ENCODE data around the gene RGL3.
"Not testable (repeated sequence)": the region's sequence is repeated elsewhere in the genome, so short reads cannot be mapped to it uniquely, and the experiment has no call there.

Gene RGL3

DNA sequence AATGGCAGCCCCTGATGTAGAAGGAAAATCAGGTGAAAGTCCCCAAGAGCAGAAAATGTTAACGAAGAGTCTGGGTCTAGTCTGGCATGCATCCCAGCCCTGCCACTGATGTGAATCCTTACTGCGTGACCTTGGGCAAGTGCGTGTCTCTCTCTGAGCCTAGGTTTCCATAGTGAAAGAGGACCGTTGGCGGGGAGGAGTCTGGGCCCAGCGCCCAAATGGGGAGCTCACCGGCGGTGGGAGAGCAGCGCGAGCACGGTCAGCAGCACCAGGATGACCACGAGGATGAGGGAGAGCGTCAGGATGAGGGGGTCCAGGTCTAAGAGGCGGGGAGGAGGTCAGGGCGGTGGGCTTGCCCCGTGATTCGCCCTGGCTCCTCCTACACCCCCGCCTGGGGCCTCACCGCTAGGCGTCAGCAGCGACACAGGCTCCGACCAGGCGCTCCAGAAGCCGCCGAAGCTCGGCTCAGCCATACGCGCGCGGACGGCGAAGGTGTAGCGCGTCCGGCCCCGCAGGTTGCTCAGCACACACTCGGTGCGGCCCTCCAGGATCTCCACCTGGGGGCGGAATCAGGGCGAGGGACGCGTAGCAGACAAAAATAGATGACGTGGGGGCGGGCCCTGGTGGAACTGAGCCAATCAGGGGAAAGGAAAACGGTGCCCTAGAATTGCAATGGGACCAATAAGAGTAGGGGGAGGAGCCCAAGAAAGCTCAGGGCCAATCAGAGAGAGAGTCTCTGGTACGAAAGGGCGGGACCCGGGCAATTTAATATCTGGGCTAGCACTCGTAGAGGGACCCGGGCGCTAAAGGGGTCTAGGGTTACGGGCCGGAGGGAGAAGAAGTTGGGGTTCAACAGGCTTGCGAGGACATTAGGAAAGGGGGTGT is 38.2 kb downstream of the RGL3 start:
- peak; percentile 99 for DNase-seq

DNA sequence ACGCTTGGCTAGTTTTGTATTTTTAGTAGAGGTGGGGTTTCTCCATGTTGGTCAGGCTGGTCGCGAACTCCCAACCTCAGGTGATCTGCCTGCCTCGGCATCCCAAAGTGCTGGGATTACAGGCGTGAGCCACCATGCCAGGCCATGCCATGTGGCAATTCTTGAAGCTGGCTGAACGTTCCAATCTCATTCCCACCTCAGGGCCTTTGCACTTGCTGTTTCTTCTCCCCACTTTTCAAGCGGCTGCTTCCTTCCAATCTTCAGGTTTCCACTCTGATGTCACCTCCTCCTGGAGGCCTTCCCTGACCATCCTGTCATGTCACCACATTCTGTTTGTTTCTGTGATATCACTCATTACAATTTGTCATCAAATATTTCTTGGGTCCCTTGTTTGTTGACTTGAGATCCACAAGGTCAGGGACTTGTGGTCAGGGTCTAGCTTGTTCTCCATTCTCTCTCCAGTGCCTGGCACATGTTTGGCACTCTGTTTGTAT is 39.2 kb downstream of the RGL3 start:
- no peak for DNase-seq

DNA sequence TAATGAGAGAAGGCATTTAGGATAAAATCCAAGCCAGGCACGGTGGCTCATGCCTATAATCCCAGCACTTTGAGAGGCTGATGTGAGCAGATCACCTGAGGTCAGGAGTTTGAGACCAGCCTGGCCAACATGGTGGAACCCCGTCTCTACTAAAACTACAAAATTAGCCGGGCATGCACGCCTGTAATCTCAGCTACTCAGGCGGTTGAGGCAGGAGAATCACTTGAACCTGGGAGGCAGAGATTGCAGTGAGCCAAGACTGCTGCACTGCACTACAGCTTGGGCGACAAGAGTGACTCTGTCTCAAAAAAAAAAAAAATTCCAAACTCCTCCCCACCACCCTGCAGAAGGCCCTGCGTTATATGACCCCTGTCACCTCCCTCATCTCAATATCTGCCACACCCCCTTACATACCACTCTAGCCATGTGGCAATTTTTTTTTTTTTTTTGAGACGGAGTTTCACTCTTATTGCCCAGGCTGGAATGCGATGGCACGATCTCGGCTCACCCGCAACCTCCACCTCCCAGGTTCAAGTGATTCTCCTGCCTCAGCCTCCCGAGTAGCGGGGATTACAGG is 39.8 kb downstream of the RGL3 start:
- DNase-seq, result not testable (repeated sequence)

DNA sequence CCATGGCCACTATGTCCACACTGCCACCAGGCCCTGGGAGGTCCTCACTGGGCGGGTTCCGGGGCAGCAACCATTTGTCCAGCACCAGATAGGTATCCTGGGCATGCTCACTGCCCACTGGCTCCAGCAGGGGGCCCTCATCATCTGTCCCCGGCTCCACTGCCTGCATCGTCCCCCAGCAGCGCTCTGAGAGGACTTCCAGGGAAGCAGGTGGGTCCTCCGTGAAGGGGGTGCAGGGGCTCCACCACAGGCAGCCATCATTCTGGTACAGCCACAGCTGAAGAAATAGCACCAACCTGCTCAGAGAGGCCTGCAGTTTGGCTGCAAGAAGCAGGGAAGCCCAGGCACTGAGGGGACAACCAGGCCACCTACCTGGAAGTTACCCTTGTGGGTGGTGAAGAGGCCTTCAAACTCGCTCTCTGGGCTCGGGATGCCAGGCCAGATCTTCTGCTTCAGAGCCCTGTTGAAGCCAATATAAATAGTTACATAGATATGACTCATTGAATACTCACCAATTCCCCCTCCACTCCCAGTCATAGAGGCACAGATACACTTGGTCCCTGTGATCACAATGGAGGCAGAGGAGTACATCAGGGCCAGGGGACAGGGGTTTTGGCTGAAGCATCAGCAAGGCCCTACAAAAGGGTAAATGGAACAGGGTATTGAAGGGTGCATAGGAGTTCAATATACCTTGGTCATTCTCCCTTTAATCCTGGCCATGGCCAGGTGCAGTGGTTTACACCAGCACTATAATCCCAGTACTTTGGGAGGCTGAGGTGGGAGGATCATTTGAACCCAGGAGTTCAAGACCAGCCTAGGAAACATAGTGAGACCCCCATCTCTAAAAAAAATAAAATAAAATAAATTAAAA is 40.6 kb downstream of the RGL3 start:
- peak; percentile 56 for DNase-seq

DNA sequence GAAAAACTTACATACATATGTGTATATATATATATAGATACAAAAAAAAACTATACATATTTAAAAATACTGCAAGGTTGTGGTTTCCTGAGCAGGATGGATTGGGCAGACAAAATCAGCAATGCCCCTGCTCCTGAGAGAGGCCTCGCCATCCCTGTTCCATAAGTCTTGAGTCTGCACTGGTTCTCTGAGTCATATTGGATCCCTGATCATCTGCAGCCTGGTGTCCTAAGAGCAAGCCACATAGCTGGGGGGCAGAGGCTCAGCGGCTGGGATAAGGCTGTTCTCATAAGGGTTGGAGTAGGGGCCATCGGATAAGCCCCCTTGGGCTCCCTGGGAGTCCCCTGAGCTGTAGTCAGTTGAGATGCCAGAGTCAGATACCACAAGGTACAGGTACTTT is 41.4 kb downstream of the RGL3 start:
- no peak for DNase-seq

DNA sequence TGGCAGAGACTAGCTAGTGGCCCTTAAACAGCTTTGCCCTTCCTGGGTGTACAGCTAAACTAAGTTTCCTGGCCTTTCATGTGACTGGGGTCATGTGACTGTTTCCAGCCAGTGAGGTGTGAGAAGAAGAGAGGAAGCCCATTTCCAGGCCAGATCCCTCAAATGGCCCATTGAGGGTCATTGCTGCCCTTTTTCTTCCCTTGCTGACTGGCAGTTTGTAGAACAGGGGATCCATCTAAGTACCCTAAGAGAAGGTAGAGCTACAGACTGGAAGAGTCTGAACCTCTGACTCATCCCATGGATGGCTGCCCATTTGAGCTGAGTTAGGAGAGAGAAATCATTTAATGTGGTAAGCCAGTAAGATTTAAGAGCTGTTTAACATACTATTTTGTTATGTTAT is 41.9 kb downstream of the RGL3 start:
- peak; percentile 42 for DNase-seq

DNA sequence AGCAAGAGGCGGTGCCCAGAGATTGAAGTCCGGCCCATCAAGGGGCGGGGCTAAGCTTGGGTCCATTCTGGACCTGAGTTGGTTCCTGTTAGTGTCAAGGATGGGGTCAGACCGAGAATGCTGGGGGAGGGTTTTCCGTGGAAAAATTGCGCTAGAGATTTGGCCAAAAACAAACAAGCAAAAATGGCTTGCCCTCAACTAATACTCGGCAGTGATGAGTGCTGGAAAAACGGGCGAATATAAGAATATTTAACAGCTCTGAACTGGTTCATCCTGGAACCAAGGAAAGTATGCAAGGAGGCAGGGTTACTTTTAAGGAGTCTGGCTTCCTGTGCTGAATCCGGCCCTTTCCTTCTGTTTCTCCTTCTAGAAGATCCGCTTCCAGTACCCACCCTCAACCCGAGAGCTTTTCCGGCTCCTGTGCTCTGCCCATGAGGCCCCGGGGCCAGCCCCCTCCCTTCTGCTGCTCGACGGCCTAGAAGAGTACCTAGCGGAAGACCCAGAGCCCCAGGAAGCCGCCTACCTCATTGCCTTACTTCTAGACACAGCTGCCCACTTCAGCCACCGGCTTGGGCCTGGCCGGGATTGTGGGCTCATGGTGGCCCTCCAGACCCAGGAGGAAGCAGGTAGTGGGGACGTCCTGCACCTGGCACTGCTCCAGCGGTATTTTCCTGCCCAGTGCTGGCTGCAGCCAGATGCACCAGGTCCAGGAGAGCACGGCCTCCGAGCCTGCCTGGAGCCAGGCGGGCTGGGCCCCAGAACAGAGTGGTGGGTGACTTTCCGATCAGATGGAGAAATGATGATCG is 43.8 kb downstream of the RGL3 start:
- peak; percentile 81 for DNase-seq

DNA sequence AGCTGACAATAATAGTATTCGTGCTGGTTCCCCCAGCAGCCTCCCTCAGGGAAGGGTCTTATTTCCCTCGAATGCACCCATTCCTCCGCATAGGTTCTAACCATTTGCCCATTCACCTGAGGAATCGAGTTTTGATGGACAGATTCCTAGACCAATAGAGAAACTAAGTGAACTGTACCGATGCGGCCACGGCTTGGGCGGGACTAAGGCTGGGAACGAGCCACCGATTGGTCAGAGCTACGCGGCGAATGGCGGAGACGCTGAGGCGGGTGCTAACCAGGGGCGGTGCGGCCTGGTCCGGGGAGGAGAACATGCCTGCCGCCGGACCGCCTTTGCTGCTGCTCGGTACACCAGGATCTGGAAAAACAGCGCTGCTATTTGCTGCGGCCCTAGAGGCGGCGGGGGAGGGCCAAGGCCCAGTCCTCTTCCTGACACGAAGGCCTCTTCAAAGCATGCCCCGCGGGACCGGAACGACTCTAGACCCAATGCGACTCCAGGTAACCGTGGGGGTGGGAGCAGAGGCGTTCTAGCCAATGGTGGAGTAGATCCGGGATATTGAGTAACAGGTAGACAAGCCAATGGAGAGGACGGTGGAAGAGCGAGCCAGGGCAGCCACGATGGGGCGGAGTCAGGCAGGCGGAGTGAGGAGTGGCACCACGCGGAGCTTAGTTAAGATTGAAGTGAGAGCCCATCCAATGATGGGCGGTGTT is 44.5 kb downstream of the RGL3 start, which contains the start of gene SWSAP1:
Gene SWSAP1 (plus strand): TSS at position 234 of the 710 bp plus-strand sequence. CDS start 15 bp downstream, at position 249.
- DNase-seq, result peak; percentile 99

DNA sequence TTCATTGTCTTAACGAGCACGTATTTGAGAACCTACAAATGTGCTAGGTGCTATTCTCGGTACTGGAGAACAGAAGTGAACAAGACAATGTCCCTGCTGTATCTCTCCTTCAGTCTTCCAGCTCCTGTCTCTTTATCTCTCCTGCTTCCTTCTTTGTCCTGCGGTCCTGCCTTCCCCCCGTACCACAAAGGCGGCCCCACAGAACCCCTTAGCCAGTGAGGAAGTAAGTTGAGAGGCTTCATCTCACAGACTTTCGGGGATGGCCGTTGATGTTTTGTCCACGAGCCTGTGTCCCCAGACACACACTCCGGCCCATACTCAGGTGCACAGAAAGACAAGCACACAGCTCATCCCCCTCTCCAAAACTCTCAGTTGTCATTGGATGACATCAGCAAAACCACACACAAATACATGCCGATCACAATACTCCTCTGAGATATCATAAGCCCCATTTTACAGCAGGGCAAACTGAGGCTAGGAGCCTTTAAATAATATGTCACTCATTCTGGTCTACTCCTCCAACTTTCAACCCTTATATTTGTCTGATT is 45.2 kb downstream of the RGL3 start:
- no peak for DNase-seq

DNA sequence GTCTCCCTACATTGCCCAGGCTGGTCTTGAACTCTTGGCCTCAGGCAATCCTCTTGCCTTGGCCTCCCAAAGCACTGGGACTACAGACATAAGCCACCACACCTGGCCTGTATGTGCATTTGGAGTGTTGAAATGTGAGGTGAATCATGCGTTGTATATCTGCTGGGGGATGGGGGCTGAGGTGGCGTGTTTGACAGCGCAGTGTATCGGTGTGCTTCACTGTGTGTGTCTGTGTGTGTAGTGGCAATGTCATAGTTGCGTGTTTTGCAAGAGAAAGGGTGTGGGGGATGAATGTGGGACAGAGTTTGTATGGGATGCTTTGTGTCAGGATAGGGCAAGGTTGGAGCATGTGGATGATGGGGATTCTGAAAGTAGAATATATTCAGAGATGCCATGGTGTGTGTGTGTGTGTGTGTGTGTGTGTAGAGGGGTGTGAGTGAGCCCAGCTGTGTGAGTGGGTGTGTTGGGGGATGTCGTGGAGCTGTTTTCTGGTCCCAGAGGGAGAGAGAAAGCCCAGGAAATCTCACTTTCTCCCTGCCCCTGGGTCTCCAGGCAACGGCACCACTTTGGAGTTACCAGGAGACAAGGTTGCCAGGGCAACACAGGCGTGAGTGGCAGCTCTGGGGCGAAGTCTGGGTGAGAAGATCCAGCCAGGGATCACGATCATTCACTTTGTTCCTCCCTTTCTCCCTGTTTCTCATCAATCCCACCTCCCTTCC is 45.8 kb downstream of the RGL3 start:
- DNase-seq, result no peak

DNA sequence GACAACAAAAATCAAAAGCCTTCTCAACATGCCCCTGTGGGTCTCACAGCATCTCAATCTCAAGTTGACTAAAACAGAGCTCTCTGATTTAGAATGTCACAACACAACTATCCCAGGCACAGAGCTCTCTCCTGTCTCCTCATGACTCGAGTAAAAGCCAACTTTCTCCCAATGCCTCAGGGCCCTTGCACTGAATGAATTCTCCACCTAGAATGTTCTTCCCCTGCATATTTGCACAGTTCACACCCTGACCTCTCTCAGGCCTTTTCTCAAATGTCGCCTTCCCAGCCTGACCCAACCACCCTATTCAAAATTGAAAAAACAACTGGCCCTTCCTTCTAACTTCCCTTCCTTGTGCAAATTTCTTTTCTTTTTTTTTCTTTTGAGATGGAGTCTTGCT is 48.4 kb downstream of the RGL3 start:
- DNase-seq, result no peak

DNA sequence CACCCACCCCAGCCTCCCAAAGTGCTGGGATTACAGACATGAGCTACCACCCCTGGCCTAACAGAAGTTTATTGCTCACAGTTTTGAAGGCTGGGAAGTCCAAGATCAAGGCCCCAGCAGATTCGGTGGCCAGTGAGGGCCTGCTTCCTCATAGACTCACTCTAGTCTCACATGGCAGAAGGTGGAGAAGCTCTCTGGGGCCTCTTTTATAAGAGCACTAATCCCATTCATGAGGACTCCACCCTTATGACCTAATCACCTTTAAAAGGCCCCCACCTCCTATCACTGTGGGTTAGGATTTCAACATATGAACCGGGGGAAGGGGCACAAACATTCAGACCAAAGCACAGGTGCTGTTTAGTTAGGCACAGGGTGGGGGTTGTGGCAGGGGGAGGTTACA is 51.6 kb downstream of the RGL3 start:
- DNase-seq, result no peak

DNA sequence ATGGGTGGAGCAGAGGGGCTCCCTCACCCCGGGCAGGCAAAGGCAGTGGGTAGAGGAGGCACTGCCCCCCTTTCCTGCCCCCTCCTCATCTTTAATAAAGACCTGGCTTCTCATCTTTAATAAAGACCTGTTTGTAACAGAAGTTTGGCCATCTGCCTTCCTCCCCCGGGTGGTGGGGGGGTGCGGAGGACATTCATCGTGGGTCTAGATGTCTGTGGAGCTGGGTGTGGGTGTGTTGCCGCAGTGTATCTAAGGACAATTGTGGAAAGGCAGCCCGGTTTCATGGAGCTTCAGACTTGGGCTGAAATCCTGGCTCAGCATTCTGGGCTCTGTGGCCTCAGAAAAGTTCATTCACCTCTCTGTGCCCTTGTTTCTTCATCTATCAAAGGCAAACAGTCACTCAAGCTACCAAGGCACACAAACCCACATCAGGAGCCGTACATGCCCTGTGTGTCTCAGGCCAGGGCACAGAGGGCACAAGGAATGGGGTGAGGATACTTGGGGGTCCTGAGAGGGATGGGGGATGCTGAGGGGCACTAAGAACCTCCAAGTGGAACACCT is 53.5 kb downstream of the RGL3 start:
- no peak for DNase-seq

DNA sequence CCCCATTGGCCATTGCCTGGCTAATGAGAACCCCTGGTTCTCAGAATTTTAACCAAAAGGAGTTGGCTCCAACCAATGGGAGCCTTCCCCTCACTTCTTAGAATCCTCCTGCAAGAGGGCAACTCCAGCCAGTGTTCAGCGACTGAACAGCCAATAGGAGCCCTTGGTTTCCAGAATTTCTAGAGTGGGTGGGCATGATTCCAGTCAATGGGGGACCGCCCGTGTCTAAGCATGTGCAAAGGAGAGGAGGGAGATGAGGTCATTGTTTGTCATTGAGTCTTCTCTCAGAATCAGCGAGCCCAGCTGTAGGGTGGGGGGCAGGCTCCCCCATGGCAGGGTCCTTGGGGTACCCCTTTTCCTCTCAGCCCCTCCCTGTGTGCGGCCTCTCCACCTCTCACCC is 54.2 kb downstream of the RGL3 start:
- DNase-seq, result no peak

DNA sequence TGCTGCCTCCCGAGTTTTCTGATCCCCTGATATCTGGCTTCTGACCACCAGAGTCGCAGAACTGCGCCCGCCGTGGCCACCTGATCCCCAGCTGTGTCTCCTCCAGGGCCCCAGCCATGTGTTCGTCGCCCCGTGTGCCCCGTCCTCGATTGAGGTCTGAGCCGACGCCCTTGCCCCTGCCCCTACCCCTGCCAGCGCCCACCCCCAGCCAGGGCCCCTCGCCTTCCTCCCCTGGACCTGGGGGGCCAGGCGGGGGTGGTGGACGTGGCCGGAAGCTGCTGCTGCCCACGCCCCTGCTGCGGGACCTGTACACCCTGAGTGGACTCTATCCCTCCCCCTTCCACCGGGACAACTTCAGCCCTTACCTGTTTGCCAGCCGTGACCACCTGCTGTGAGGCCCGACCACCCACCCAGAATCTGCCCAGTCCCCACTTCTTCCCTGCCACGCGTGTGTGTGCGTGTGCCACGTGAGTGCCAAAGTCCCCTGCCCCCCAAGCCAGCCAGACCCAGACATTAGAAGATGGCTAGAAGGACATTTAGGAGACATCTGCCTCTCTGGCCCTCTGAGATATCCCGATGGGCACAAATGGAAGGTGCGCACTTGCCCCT is 54.7 kb downstream of the RGL3 start:
- DNase-seq, result no peak

DNA sequence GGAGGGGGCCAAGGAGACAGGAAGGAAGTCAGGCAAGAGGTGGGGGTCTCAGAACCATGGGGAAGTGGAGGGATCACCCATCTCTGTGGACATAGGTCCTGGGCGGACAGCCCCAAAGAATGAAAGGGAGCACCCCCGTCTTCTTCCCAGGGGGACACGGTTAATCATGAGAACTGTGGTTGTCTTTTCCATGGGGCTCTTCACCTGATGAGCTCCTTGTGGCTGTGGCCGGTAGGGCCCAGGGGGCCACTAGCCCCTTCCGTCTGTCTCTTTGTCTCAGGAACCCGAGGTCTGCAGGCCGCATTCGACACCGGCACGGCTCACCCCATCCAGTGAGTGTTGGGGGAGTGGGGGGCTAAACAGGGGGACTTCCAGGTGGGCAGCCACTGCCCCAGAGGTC is 55.2 kb downstream of the RGL3 start:
- no peak for DNase-seq

DNA sequence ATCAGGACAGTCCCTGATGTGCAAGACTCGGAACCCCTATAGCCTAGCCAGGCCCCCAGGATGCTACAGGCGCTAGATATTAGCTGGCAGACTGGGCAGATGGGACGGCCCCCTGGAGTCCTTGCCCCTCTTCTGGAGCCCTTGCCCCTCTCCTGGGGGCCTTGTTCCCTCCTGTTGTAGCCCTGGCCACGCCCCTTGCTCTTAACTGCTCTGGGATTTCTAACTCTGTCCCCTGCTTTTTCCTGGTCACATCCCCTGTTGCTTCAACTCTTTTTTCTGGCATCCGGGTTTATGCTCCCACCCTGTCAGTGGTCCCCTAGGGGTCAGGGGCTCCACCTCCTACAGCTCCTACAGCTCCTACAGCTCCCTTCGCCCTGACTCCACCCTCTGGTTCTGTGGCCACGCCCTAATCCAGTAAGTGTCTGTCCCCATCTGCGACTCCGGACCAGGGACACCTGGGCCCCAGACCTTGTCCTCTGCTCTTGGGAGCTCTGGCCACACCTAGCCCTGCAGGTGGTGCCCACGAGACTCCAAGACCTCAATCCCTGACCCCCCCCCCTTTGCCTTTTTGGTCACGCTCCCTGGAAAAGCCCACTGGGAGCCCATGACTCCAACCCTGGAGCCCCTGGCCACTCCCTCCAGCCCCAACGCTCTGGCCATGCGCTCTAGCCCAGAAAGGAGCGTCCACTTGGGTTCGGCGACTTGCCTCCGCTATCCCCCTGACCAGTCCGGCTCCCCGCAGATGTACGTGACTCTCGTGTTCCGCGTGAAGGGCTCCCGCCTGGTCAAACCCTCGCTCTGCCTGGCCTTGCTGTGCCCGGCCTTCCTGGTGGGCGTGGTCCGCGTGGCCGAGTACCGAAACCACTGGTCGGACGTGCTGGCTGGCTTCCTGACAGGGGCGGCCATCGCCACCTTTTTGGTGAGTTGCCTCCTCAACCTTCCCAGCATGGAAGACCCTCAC is 57.1 kb downstream of the RGL3 start:
- DNase-seq, result no peak

DNA sequence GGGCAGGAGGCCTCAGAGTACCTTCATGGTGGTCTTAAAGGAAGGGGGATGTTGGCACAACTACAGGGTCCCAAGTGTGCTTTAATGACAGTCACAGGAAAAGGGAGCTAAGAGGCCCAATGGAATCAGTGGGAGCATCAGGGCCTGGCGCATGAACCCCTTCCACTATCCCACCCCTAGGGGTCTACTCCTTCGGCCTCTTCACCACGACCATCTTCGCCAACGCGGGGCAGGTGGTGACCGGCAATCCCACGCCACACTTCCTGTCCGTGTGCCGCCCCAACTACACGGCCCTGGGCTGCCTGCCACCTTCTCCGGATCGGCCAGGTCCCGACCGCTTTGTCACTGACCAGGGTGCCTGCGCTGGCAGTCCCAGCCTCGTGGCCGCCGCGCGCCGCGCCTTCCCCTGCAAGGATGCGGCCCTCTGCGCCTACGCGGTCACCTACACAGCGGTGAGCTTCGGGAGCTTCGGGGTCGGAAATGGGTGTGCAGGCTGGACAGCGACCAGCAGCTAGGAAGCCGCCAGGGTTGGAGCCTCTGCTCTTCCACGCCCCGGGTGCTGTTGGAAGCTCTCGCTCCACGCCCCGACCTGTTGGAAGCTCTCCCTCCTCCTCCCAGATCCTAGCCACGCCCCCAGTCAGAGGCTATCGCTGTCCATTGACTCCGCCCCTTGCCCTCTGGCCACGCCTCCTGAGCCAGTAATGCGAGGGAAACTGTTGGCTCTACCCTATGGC is 57.9 kb downstream of the RGL3 start:
- DNase-seq, result no peak
